ENCODE data around the gene DPM1.

Gene DPM1

DNA sequence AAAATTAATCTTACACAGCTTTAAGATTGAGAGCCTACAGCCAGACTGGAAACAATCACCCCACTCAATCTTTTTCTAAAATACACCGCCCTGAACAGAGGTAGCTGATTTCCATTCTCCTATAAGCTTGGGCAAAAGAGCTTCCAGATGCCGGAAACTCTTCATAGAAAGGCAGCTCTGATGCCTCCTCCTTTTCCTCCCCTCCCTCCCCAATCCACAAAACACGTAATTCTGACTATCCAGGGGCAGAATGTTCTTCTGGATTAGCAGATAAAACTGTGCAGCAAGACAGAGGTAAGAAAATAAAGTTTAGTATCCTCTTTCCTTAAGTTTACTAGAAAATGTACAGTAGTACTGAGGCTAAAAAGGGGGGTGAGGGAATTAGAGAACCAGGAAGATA is 42.9 kb downstream of the DPM1 start:
- Histone ChIP-seq H3K27me3 (ENCODE audit: insufficient read depth, low read length) (no peaks in the 10 kb centered on the region), H3K36me3 (ENCODE audit: insufficient read depth, low read length) (no peaks in the 10 kb centered on the region), H3K79me2 (ENCODE audit: control insufficient read depth, insufficient read depth, low read length, unreplicated experiment) (peaks cover 92% of the 10 kb centered on the region), H2AFZ (ENCODE audit: low read length, unreplicated experiment) (no peak overlapping the region), H3K4me3 (ENCODE audit: low read depth, low read length) (peak overlapping the region; percentile 17; the same call in 1 of the 2 replicates), H3K4me1 (ENCODE audit: control insufficient read depth, insufficient read depth, low read length, unreplicated experiment) (peaks cover 74% of the 10 kb centered on the region), H3K27ac (ENCODE audit: low read depth, low read length) (peak overlapping the region; percentile 64)

DNA sequence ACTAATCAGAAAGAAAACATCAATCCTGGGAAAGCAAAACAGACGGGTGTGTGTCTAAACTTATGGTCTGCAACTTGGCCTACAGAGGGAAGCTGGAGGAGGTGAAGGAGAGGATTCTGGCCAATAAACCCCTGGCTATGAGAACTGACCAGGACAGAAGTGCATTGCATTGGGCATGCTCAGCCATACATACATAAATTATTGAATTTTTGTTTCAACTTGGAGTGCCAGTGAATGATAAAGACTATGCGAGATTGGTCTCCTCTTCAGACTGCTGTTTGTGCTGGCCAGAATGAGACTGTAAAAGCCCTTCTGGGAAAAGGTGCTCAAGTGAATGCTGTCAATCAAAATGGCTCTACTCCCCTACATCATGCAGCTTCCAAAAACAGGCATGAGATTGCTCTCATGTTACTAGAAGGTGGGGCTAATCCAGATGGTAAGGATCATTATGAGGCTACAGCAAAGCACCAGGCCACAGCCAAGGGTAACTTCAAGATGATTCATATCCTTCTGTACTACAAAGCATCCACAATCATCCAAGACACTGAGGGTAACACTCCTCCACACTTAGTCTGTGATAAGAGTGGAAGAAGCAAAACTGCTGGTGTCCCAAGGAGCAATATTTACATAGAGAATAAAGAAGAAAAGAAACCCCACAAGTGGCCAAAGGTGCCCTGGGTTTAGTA is 44.5 kb downstream of the DPM1 start:
- H3K4me1 ChIP-seq (ENCODE audit: control insufficient read depth, insufficient read depth, low read length, unreplicated experiment), result peaks cover 65% of the 10 kb centered on the region
- H3K4me3 ChIP-seq (ENCODE audit: low read depth, low read length), result no peak overlapping the region
- peaks cover 95% of the 10 kb centered on the region for H3K79me2 ChIP-seq (ENCODE audit: control insufficient read depth, insufficient read depth, low read length, unreplicated experiment)
- H2AFZ ChIP-seq (ENCODE audit: low read length, unreplicated experiment), result no peak overlapping the region
- no peaks in the 10 kb centered on the region for H3K36me3 ChIP-seq (ENCODE audit: insufficient read depth, low read length)
- H3K27ac ChIP-seq (ENCODE audit: low read depth, low read length), result peak overlapping the region; percentile 64
- no peaks in the 10 kb centered on the region for H3K27me3 ChIP-seq (ENCODE audit: insufficient read depth, low read length)

DNA sequence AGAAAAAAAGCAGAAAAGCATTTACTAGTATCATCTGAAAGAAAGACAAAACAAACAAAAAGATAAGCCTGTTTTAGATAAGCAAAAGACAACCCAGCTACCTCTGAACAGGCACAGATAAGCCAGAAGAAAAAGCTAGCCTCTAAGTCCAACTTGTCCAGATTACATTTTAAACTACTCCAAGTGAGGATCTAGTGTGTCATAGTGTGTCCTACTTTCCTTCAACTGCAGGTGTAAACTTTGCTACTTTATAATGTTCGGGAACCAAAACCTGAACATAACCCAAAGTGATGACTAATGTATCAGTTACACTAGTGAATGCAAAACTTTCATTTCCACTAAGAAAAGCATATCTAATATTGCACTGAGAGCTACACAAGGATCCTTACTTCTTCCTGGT is 46.6 kb downstream of the DPM1 start:
- Histone ChIP-seq H3K27me3 (ENCODE audit: insufficient read depth, low read length) (no peaks in the 10 kb centered on the region), H3K79me2 (ENCODE audit: control insufficient read depth, insufficient read depth, low read length, unreplicated experiment) (peaks cover 94% of the 10 kb centered on the region), H3K27ac (ENCODE audit: low read depth, low read length) (no peak overlapping the region), H3K4me3 (ENCODE audit: low read depth, low read length) (no peak overlapping the region), H3K36me3 (ENCODE audit: insufficient read depth, low read length) (no peaks in the 10 kb centered on the region), H3K4me1 (ENCODE audit: control insufficient read depth, insufficient read depth, low read length, unreplicated experiment) (peaks cover 45% of the 10 kb centered on the region), H2AFZ (ENCODE audit: low read length, unreplicated experiment) (no peak overlapping the region)

DNA sequence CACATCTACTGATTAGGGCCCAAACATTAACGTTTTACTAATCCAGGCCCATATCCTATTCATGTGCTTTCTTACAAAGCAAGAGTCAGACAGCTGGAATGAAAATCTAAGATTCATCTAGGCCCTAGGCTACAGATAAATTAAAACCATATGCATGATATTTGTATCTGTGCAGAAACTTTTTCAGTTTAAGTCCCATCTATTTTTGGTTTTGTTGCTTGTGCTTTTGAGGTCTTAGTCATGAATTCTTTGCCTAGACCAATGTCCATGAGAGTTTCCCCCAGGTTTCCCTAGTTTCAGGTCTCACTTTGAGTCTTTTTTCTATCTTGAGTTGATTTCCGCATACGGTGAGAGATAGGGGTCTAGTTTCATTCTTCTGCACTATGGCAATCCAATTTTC is 47.3 kb downstream of the DPM1 start:
- no peak overlapping the region for H3K4me3 ChIP-seq (ENCODE audit: low read depth, low read length)
- H3K4me1 ChIP-seq (ENCODE audit: control insufficient read depth, insufficient read depth, low read length, unreplicated experiment), result peaks cover 38% of the 10 kb centered on the region

DNA sequence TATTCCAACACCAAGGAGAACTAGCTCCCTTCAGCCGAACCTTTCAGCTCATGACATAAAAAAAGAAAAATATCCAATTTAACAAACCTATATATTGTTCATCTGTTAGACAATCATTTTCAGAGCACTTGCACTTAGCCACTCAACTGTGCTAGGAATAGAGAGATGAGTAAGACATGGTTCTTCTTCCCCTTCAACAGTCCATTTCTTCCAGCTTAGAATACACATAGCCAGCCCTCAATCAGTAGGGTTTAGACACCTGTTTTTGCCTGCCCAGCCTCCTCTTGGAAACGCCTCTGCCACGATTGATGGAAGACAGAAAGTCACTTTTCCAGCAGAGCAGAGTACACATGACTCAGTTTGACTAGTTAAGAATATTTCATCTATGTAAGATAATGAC is 48.9 kb downstream of the DPM1 start:
- Histone ChIP-seq H3K4me1 (ENCODE audit: control insufficient read depth, insufficient read depth, low read length, unreplicated experiment) (peaks cover 24% of the 10 kb centered on the region), H3K36me3 (ENCODE audit: insufficient read depth, low read length) (no peaks in the 10 kb centered on the region), H3K79me2 (ENCODE audit: control insufficient read depth, insufficient read depth, low read length, unreplicated experiment) (peaks cover 96% of the 10 kb centered on the region), H2AFZ (ENCODE audit: low read length, unreplicated experiment) (no peak overlapping the region), H3K27ac (ENCODE audit: low read depth, low read length) (no peak overlapping the region), H3K27me3 (ENCODE audit: insufficient read depth, low read length) (no peaks in the 10 kb centered on the region), H3K4me3 (ENCODE audit: low read depth, low read length) (no peak overlapping the region)

More for the DNA sequence above, 47.3 kb downstream of the DPM1 start:
- Histone ChIP-seq H3K27ac (ENCODE audit: low read depth, low read length) (no peak overlapping the region), H2AFZ (ENCODE audit: low read length, unreplicated experiment) (no peak overlapping the region), H3K36me3 (ENCODE audit: insufficient read depth, low read length) (no peaks in the 10 kb centered on the region), H3K79me2 (ENCODE audit: control insufficient read depth, insufficient read depth, low read length, unreplicated experiment) (peaks cover 94% of the 10 kb centered on the region), H3K27me3 (ENCODE audit: insufficient read depth, low read length) (no peaks in the 10 kb centered on the region)

DNA sequence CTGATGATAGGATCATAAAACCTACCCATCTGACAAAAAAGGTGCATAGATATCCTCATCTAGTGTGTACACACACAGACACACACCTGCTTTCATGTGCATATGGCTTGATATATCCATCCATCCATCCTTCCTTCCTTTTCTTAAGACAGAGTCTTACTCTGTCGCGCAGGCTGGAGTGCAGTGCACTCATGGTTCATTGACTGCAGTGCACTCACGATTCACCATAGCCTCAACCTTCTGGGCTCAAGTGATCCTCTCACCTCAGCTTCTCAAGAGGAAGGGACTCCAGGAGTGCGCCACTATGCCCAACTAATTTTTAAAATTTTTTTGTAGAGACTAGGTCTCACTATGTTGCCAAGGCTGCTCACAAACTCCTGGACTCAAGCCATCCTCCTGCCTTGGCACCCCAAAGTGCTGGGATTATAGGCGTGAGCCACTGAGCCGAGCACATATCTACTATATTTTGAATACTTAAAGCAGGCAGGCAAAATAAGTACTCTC is 54.2 kb downstream of the DPM1 start:
- no peaks in the 10 kb centered on the region for H3K27me3 ChIP-seq (ENCODE audit: insufficient read depth, low read length)
- no peak overlapping the region for H3K27ac ChIP-seq (ENCODE audit: low read depth, low read length)
- no peaks in the 10 kb centered on the region for H3K4me1 ChIP-seq (ENCODE audit: control insufficient read depth, insufficient read depth, low read length, unreplicated experiment)
- H3K36me3 ChIP-seq (ENCODE audit: insufficient read depth, low read length), result peaks cover 25% of the 10 kb centered on the region
- no peak overlapping the region for H3K4me3 ChIP-seq (ENCODE audit: low read depth, low read length)
- H3K79me2 ChIP-seq (ENCODE audit: control insufficient read depth, insufficient read depth, low read length, unreplicated experiment), result peaks cover 82% of the 10 kb centered on the region
- H2AFZ ChIP-seq (ENCODE audit: low read length, unreplicated experiment), result no peak overlapping the region

DNA sequence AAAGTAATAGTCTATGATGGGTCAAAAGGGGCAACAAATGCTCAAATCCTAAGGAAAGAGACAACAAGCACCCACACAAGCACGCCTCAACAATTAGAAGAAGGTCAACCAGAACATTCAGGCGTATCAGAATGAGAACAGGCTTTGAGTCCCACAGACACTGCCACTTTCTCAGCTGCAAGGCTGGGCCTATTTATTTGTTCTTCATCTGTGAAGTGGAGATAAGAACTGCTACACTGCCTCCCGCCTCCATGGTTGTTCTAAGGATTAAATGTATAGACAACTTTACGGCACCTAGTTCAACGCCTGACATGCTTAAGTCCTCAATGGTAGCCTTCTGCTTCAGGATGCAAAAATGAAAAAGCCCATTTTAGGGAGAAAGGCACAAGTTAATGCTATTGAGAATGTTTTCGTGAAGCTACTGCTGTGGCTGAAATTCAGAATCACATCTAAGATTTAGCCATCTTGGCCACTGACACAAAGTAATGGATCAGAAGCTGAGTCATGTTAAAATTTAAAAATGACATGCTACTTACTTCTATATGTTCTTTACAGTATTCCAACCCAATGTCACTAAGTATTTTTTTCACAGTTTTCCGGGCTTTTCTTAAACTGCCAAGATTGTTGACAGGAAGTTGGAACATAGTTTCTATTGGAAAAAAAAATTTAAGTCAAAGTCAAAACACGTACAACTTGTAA is 54.8 kb downstream of the DPM1 start:
- peaks cover 25% of the 10 kb centered on the region for H3K36me3 ChIP-seq (ENCODE audit: insufficient read depth, low read length)
- no peak overlapping the region for H3K27ac ChIP-seq (ENCODE audit: low read depth, low read length)
- H3K27me3 ChIP-seq (ENCODE audit: insufficient read depth, low read length), result no peaks in the 10 kb centered on the region
- H3K4me1 ChIP-seq (ENCODE audit: control insufficient read depth, insufficient read depth, low read length, unreplicated experiment), result no peaks in the 10 kb centered on the region
- no peak overlapping the region for H2AFZ ChIP-seq (ENCODE audit: low read length, unreplicated experiment)
- H3K4me3 ChIP-seq (ENCODE audit: low read depth, low read length), result no peak overlapping the region
- H3K79me2 ChIP-seq (ENCODE audit: control insufficient read depth, insufficient read depth, low read length, unreplicated experiment), result peaks cover 76% of the 10 kb centered on the region

DNA sequence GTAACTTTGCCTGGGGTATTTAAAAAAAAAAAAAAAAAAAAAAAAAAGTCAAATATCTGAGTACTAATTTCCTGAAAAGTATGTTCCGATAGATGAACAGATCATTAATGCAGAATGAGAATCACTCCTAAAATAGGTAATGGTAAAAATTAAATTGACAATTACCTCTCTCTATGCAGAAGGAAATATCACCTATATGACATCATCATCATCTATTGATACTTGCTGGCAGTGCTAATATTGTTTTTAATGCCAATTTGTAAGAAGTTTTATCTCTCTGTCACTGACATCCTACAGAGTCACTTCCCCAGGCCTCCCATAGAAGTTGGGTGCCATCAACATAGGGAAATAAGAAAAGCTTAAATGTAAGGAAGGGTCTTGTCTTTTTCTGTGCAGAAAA is 57.0 kb downstream of the DPM1 start:
- peaks cover 37% of the 10 kb centered on the region for H3K36me3 ChIP-seq (ENCODE audit: insufficient read depth, low read length)
- H3K4me3 ChIP-seq (ENCODE audit: low read depth, low read length), result no peak overlapping the region
- no peak overlapping the region for H2AFZ ChIP-seq (ENCODE audit: low read length, unreplicated experiment)
- H3K27ac ChIP-seq (ENCODE audit: low read depth, low read length), result no peak overlapping the region
- H3K27me3 ChIP-seq (ENCODE audit: insufficient read depth, low read length), result no peaks in the 10 kb centered on the region
- H3K79me2 ChIP-seq (ENCODE audit: control insufficient read depth, insufficient read depth, low read length, unreplicated experiment), result peaks cover 59% of the 10 kb centered on the region
- H3K4me1 ChIP-seq (ENCODE audit: control insufficient read depth, insufficient read depth, low read length, unreplicated experiment), result no peaks in the 10 kb centered on the region

DNA sequence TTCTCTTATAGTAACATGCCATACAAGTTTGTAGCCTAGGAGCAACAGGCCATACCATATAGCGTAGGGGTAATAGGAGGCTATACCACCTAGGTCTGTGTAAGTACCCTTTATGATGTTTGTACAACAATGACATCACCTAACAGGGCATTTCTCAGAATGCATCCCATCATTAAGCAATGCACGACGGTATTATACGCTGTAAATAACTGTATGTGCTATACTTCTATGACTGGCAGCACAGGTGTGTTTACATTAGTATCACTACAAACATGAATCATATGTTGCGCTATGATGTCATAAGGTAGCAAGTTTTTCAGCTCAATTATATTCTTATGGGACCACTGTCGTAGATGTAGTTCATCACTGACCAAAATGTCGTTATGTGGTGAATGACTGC is 58.1 kb downstream of the DPM1 start:
- Histone ChIP-seq H3K79me2 (ENCODE audit: control insufficient read depth, insufficient read depth, low read length, unreplicated experiment) (peaks cover 49% of the 10 kb centered on the region), H3K4me1 (ENCODE audit: control insufficient read depth, insufficient read depth, low read length, unreplicated experiment) (no peaks in the 10 kb centered on the region), H3K4me3 (ENCODE audit: low read depth, low read length) (no peak overlapping the region), H3K36me3 (ENCODE audit: insufficient read depth, low read length) (peaks cover 37% of the 10 kb centered on the region), H3K27me3 (ENCODE audit: insufficient read depth, low read length) (no peaks in the 10 kb centered on the region), H3K27ac (ENCODE audit: low read depth, low read length) (no peak overlapping the region), H2AFZ (ENCODE audit: low read length, unreplicated experiment) (no peak overlapping the region)

DNA sequence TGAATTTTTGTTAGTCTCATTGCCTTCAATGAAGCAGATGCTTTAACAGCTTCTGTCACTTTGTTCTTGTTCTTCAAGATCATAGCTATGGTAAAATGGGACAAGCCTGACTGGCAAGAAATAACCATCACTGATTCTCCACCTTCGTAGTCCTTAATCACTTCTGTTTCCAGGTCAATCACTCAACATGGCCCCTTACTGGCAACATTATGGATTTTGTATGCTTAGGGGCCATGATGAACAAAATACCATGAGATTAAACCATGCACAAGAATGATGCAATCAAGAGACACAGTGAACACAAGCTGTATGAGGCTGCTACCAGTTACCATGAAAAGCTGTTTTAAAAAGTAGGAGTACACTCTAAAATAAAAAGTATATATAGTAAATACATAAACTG is 59.9 kb downstream of the DPM1 start:
- Histone ChIP-seq H3K36me3 (ENCODE audit: insufficient read depth, low read length) (peaks cover 50% of the 10 kb centered on the region), H2AFZ (ENCODE audit: low read length, unreplicated experiment) (no peak overlapping the region), H3K4me1 (ENCODE audit: control insufficient read depth, insufficient read depth, low read length, unreplicated experiment) (no peaks in the 10 kb centered on the region), H3K79me2 (ENCODE audit: control insufficient read depth, insufficient read depth, low read length, unreplicated experiment) (peaks cover 34% of the 10 kb centered on the region), H3K27ac (ENCODE audit: low read depth, low read length) (no peak overlapping the region), H3K4me3 (ENCODE audit: low read depth, low read length) (no peak overlapping the region), H3K27me3 (ENCODE audit: insufficient read depth, low read length) (no peaks in the 10 kb centered on the region)
